CD4-positive, alpha-beta T cell treated with Interleukin-4 for 4 hours (primary cell): ENCODE measurements around the gene CERS4.
A peak's percentile ranks its signal among the peaks of the same experiment; 100 is the strongest.
"Not testable (repeated sequence)": the region's sequence is repeated elsewhere in the genome, so short reads cannot be mapped to it uniquely, and the experiment has no call there.

ENCODE experiments used
- DNase-seq: peaks from one replicate; pipeline ENCODE4 v3.0.0-alpha.2; 2020

The CERS4 gene

DNA sequence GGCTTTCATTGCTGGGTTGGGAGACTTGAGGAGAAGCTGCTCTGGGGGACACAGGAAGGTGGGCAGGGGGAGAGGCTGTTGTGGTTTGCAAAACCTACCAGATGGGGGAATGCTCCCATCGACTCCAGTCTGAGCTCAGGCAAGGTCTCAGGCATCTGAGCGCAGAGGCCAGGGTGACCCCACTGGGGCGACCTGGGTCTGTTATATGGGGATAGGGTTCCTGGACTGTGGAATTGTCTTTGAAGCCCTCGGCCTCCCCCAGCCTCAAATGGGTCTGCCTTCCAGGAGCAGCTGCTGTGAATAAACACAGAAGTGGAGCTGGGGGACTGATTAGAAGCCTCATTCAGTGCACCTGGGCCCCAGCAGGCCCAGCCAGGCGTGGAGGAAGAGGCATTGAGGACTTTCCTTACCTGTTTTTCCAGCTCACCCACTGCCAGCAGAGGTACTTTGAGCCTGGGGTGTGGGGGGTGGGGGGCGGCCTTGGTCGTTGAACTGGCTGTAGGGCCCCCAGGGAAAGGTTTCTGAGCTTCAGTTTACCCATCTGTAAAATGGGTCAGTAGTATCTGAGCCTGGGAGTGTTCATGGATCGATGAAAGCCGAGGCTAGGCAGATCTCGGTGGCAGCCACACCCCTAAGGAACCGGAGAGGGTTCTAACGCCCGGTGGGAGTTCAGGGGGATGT is 1.4 kb downstream of the CERS4 start:
- DNase-seq, result no peak

DNA sequence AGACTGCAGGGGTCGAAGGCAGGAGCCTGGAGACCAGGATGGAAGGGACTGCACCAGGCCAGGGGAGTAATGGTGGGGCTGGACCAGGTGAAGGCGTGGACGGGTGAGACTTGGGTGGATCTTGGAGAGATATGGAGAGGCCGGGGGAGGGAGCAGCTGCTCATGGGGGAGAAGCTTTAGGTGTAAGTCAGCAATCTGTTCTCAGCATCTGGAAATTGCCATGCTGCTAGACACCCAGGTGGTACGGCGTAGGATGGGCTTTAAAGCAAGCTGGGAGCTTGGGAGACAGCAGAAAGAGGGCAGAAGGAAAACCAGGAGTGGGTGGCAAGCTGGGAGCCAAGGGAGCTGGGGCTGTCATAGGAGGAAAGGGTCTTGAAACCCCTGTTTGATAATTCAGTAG is 3.0 kb downstream of the CERS4 start:
- no peak for DNase-seq

DNA sequence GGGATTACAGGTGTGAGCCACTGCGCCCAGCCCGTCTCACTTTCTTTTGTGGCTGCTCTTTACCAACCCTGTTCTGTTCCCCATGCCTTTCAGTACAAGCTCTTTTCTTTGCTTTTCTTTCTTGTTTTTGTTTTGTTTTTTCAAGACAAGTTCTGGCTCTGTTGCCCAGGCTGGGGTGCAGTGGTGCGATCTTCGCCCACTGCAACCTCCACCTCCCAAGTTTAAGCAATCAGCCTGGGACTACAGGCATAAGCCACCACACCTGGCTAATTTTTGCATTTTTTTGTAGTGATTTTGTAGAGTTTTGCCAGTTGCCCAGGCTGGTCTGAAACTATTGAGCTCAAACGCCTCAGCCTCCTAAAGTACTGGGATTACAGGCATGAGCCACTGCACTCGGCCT is 3.7 kb downstream of the CERS4 start:
- DNase-seq, result no peak

DNA sequence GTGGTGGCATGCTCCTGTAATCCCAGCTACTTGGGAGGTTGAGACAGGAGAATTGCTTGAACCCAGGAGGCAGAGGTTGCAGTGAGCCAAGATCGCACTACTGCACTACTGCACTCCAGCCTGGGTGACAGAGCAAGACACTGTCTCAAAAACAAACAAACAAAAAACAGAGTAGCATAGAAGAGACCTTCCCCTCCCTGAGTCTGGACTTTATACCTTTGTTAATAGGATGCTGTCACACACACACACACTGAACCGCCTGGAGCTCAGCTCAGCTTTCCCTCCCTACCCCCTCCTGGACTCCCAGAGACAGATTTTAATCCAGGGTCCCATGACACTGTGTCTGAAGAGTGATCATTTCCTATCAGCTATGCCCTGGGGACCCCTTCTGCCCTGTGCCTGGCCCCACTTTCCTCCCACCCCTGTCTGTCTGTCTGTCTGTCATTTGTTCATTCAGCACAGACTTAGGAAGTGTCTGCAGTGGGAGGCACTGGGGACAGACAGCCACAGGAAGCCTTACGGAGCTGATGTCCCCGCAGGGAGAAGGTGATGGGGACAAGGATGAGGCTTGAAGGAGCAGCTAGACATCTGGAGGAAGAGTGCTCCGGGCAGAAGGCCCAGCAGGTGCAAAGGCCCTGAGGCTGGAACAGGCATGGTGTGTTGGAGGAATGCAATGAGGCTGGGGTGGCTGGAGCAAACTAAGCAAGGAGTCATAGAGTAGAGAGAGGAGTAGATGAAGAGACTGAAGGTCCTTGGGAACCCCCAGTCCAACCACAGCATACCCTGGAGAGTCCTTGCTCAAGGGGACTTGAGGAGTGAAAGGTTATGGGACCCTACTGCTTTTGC is 4.9 kb downstream of the CERS4 start:
- no peak for DNase-seq

DNA sequence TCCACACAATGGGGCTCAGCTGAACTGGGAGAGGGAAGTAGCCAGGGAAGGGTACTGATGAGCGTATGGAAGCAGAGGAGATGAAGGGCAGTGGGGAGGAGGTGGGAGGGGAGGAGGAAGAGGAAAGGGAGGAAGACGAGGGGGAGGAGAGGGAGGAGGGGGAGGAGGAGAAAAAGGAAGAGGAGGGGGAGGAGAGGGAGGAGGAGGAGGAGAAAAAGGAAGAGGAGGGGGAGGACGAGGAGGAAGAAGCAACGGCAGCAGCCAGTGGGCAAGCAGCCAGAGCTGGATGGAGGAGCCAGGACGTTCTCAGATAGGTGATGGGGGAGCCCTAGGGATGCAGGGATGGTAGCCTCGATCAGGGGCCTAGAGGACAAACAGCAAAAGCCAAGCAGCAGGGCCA is 5.6 kb downstream of the CERS4 start:
- DNase-seq, result no peak

DNA sequence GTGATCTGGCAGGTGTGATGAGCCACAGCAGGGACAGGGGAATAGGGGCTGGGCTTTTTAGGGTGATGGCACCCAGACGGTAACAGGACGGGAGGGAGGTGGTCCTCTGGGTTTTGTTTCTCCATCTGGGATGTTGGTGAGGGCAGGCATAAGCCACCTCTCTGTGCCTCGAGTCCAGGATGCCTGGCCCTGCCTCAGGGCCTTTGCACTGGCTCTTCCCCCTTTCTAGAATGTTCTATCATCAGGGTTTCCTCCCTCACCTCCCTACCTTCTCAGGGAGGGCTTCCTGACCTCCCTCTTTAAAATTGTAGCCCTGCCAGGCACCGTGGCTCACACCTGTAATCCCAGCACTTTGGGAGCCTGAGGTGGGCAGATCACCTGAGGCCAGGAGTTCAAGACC is 6.6 kb downstream of the CERS4 start:
- no peak for DNase-seq

DNA sequence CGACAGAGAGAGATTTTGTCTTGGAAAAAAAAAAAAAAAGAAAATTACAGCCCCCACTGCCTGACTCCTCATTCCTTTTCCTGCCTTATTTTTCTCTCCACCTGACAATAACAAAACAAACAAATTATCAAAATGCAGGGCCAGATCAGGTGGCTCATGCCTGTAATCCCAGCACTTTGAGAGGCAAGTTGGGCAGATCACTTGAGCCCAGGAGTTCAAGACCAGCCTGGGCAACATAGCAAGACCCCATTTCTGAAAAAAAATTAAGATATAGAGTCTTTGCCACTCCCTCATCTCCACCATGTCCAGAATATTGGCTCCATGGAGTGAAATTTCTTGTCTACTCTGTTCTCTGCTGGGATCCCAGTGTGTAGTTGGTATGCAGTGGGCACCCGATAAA is 7.2 kb downstream of the CERS4 start:
- no peak for DNase-seq

DNA sequence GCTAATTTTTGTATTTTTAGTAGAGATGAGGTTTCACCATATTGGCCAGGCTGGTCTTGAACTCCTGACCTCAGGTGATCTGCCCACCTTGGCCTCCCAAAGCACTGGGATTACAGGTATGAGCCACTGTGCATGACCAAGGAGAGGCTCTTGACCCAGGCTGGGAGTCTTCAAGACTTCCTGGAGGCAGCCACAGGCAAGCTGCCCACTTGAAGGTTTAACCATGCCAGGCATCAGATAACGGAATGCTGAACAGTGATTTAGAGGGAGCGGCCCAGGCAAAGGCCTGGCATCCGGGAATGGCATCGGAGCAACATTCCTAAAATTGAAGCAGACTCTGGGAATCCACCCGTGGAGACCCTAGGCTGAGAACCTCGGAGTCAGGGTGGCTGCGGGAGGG is 9.0 kb downstream of the CERS4 start:
- not testable (repeated sequence) for DNase-seq

DNA sequence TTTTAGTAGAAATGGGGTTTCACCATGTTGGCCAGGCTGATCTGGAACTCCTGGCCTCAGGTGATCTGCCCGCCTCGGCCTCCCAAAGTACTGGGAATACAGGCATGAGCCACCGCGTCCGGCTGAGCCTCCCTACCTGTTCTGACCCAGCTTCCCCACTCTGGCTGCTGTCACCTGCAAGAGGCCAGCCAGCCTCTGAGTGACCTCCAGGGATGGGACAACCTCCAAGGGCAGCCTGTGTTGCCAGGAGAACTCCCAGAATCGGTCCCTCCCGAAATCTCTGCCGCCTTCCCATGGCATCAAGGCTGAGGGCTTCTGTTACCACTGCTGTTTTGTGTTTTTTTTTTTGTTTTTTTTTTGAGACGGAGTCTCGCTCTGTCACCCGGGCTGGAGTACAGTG is 11.3 kb downstream of the CERS4 start:
- DNase-seq, result no peak

DNA sequence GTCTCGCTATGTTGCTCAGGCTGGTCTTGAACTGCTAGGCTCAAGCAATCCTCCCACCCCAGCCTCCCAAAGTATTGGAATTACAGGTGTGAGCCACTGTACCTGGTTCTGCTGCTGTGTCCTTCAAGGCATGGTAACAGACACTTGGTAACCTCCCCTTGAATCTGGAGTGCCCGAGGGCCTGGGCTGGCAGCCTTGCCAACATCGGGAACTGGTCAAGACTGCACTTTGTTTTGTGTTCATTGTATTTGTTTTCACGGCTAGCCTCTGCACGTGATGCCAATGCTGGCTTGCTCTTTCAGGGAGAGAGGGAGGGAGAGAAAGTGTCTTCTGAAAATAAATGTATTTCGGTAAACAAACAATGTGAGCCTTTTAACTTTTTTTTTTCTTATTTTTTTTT is 12.0 kb downstream of the CERS4 start:
- no peak for DNase-seq

DNA sequence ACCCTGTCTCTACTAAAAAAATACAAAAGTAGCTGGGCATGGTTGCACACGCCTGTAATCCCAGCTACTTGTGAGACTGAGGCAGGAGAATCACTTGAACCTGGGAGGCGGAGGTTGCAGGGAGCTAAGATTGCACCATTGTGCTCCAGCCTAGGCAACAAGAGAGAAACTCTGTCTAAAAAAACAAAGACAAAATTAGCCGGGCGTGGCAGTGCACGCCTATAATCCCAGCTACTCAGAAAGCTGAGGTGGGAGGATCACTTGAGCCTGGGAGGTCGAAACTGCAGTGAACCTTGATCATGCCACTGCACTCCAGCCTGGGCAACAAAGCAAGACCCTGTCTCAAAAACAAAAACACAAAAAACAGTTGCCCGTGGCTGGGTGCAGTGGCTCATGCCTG is 14.3 kb downstream of the CERS4 start:
- DNase-seq, result not testable (repeated sequence)

DNA sequence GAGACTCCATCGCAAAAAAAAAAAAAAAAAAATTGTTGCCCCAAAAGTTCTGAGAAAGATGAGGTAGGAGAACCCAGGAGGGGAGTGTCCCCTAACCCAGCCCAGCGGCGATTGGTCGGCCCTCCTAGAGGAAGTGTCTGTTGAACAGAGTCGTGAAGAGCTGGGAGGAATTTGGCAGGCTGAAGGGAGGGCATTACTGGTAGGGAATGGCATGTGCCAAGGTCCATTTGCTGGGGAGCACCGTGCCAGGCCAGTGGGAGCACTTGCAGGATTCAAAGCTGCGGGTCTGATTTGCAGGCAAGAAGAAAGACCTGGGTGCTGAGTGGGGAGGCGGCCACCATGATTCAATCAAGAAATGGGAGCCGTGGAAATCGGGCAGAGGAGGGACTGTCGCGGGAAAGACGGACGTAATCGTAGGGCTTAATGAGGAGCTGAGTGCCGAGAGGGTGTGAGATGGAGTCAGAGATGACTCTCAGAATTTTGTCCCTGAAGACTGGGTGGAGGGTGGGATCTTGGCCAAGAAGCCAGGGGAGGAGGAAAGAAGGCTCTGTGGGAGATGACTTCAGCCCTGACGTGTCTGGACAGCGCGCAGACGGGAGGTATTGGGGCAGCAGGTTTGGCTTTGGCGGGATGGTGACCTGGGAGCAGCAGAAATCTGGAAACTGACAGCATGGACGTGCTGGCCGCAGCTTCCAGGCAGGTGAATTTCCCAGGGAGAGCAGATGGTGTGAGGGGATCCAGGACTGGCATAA is 15.4 kb downstream of the CERS4 start:
- DNase-seq, result no peak

DNA sequence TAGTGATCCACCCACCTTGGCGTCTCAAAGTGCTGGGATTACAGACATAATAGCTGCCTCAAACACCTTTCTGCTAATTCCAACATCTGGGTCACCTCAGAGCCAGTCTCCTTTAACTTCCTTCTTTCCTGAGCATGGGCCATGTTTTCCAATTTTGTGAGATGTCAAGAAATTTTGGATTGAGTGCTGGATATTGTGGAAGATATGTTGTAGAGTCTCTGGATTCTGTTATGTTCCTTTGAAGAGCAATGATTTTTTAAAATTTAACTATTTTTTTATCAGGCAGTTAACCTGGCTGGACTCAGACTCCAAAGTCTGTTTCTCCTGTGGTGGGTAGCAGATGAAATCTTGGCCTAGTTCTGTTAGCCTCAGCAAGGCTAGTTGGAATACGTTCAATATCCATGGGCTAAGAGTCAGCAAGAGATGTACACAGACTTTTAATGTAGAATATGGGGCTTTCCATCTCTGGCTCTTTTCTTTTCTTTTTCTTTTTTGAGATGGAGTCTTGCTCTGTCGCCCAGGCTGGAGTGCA is 22.0 kb downstream of the CERS4 start:
- no peak for DNase-seq

DNA sequence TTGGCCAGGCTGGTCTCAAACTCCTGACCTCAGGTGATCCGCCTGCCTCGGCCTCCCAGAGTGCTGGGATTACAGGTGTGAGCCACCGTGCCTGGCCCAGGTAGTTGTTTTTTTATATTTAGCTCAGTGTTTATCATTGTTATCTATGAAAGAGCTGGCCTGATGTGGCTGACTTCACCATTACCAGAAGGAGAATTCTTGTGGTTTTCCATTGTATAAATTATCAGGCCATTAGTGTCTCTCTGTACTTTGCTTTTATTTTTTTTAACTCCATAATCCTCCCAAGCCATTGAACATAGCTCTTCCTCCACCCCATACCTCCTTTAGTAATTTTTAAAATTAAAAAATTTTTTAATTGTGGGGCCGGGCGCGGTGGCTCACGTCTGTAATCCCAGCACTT is 24.2 kb downstream of the CERS4 start:
- no peak for DNase-seq

DNA sequence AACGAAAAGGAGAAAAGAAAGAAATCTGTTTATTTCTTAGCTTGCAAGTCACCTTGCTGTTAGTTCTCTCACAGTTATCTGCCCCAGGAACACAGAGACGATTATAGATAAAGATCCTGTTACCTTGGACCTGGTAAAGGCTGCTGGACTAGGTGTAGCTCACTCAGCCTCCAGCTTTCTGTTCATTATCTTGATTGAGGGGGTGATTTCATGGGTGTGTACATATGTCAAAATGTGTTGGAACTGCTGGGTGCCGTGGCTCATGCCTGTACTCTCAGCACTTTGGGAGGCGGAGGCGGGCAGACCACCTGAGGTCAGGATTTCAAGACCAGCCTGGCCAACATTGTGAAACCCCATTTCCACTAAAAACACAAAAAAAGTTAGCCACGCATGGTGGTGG is 27.9 kb downstream of the CERS4 start:
- no peak for DNase-seq

DNA sequence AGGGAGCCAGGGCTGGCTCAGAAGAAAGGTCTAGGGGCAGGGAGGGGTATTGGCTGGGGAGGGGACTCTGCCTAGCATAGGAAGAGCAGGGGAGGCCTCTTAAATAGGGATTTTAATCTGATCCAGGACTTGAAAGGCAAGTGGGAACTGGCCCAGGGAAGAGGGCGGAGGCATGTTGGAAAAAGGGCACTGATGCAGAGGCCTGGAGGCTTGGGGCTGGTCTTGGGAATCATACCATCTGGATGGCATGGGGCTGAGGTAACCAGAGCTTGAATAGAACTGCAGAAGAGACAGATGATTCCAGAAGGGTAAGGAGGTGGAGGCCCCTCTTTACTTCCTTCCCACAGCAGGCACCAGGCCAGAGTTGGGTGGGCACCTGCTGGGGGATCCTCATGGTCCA is 29.1 kb downstream of the CERS4 start:
- DNase-seq, result no peak

DNA sequence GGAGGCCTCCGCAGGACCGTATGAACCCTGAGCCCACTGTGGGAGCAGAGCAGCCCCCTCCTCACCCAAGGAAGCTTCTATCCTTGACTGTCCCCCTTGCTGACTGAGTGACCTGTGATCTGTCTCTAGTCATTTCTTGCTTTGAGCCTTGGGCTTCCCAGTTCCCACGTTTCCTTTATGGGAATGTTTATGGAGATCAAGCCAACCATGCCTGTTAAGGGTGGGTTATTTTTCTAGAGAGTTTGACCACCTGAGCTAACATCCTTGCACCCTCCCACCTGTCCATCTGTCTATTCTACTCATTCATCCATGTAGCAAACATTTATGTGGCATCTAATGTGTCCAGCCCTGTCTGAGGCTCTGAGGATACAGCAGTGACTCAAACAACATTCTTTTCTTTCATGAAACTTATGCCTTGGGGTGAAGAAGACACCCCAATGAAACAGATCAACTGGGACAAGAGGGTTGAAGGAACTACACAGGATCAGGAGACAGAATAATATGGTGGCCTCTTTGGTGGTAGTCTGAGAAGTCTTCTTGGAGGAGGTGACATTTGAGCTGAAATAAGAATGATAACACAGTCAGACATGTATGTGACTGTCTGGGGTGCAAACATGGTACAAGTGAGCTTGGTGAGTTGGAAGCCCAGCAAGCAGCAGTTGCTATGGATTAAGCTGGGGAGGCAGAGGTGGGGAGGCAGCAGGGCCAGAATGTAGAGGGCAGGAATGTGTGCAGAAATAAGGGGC is 30.5 kb downstream of the CERS4 start:
- DNase-seq, result no peak

DNA sequence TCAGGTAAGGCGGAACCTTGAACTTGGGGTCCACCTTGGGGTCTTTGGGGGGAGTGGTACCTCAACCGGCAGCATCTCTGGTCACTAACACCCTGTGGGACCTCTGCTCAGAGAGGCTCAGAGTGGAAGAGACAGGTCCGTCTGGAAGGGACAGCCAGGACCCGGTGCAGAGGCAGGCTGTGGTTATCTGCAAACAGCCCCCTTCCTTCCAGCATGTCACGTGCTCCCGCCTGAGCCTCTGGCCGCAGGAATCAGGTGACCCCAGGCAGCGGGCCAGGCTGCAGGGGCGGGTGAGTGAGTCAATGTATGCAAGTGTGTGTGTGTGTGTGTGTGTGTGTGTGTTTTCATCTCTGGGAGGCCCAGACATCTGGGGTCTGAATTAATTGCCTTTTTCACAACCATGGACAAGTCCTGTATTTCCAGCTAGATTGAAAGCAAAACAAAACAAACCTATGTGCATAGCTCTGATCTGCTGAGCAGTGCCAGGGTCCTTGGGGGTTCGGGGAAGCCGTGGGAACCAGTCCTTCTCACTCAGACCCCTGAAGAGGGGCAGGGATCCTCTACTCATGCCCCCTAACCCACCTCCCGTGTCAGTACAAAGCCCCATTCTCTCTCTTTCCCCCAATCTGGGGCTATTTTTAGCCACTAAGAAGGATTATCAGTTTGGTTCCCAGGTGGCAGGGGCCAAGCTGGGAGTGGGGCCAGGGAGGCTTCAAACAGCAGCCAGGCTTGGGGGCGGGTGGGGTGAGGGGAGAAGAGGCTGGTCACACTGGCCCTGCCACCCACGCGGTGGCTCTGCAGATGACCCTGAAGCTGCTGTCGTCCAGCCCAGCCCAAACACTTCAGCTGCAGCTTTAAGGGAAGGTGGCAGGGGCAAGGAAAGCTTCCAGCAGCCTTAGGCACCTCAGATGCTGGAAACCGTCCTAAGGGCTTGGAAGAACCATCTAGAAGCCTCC is 31.4 kb downstream of the CERS4 start:
- peak; percentile 67 for DNase-seq

DNA sequence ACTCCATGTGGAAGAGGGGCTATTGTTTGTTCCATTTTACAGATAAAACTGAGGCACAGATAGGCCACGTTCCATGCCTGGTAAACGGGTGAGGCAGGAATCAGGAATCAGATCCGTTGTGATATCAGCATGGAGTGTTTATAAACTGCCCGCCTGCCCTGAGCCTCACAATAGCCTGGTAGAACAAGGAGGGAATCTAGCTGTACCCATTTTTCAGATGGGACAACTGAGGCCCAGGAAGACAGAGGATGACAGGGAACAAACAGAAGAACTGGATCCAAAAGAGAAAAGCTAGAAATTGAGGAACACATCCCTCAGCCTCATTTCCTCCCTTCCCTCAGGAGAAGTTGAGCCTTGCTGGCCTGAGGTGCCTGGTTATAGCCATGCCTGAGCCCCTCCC is 32.5 kb downstream of the CERS4 start:
- DNase-seq, result no peak

DNA sequence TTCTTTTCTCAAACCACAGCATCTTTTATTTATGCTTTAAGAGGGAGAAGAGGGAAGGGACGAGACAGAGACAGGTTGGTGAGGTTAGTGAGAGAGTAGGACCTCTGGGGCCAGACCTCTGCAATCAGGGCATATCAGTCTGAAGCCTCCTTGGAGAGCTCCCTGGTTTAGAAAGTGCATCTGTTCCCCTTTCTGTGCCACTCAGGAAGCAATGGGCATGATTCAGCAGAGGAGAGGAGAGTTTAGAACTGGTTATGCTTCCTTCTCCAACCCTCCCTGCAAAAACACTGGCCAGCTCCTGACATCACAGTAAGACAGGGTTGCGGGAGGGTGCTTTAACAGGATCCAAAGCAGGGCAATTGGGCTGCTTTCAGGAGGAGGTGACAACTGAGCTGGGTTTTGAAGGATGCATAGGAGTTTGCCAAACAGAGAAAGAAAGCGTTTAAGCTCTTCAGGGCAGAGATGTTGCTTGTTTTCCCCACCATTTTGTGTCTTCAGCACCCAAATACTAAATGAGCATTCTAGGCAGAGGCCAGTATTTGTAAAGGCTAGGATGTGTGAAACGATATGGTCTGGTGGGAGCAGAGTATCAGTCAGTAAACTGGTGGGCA is 33.1 kb downstream of the CERS4 start:
- no peak for DNase-seq

DNA sequence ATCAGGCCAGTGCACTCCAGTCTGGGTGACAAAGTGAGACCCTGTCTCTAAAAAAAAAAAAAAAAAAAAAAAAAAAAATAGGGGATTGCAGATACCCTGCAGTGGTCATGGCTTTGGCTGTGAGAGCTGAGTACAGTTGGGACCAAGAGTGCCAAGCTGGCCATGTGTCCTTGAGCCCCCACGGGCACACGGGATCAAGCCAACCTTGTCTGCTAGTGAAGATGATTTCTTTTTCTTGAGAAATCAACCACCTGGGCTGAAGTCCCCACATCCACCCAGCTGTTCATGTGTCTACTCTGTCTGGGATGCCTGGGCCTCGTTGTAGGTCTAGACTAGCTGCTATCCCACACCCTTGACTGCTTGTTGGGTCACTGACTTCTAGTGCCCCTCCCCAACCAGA is 34.0 kb downstream of the CERS4 start:
- no peak for DNase-seq
